Measurements from ENCODE around the gene ASB2.

DNA sequence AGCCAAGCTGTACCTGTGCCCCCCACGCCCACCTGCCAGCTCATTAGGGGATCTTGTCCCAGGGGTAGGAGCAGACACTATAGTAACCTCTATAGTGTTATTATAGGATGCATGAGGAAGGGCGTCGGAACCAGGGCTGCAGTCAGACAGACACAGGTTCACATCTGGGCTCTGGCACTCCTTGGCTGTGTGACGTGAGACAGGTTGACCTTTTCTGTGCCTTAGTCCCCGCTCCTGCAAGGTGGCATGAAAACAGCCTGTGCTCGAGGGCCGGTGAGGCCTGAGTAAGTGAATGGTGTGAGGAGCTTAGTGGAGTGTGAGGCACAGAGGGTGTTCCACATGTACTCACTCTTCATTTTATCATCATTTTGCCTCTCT is 19.0 kb downstream of the ASB2 start:
- TF ChIP-seq POLR2AphosphoS5 (IDR thresholded peaks at IDR 0.05; ENCODE audit: low read depth, low read length) (no peak), SIN3A (IDR thresholded peaks at IDR 0.05; ENCODE audit: borderline replicate concordance, insufficient read depth, low read length) (no peak), TAF1 (IDR thresholded peaks at IDR 0.05; ENCODE audit: borderline replicate concordance, insufficient read depth, low read length) (no peak)
- TF ChIP-seq, protein P1, sequence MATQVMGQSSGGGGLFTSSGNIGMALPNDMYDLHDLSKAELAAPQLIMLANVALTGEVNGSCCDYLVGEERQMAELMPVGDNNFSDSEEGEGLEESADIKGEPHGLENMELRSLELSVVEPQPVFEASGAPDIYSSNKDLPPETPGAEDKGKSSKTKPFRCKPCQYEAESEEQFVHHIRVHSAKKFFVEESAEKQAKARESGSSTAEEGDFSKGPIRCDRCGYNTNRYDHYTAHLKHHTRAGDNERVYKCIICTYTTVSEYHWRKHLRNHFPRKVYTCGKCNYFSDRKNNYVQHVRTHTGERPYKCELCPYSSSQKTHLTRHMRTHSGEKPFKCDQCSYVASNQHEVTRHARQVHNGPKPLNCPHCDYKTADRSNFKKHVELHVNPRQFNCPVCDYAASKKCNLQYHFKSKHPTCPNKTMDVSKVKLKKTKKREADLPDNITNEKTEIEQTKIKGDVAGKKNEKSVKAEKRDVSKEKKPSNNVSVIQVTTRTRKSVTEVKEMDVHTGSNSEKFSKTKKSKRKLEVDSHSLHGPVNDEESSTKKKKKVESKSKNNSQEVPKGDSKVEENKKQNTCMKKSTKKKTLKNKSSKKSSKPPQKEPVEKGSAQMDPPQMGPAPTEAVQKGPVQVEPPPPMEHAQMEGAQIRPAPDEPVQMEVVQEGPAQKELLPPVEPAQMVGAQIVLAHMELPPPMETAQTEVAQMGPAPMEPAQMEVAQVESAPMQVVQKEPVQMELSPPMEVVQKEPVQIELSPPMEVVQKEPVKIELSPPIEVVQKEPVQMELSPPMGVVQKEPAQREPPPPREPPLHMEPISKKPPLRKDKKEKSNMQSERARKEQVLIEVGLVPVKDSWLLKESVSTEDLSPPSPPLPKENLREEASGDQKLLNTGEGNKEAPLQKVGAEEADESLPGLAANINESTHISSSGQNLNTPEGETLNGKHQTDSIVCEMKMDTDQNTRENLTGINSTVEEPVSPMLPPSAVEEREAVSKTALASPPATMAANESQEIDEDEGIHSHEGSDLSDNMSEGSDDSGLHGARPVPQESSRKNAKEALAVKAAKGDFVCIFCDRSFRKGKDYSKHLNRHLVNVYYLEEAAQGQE (IDR thresholded peaks at IDR 0.05; ENCODE audit: insufficient read depth in 1 of 2, low read depth in 2 of 2, low read length in 2 of 2) = no peak

Measured in PFSK-1 (cell line).